Measurements from ENCODE around the gene PPP5C. TPM values are rescaled to one million over a fixed set of nuclear protein-coding genes. Genes with fewer than 3 reads are reported as not detected.

PPP5C gene
- 10 to 100 TPM; 36.9 to 38.5 TPM for total RNA-seq
- polyA plus RNA-seq = 10 to 100 TPM; 16.3 to 30.8 TPM

GRCh38 chr19:46346821-46347571, at the start of gene PPP5C:
TSS of gene PPP5C (plus strand) at chr19:46347087. CDS start at chr19:46347097, 10 bp downstream.
- Mint-ChIP-seq H3K4me3 (peak within 1 kb of the TSS; percentile 90 to 96 (median 94)), H3K27ac (peak within 1 kb of the TSS; percentile 82 to 96 (median 92)), H3K27me3 (no peaks in the 10 kb centered on the region), H3K4me1 (peaks cover 39 to 66% (median 52%) of the 10 kb centered on the region in 4 donors), H3K9me3 (peaks cover 0 to 1% (median 0%) of the 10 kb centered on the region in 8 donors), H3K36me3 (peaks cover 4 to 8% of the 10 kb centered on the region in 2 donors)
- intact Hi-C loops (cut with micrococcal nuclease) = loop anchor here (1.0 to 5.0 kb wide), 3 partner anchors 15 to 845 kb away; no protein-coding TSS in a partner anchor
- Histone ChIP-seq H3K9me3 (ENCODE audit: control insufficient read depth in 1 of 2, low read length in 2 of 2) (no peaks in the 10 kb centered on the region), H3K4me1 (ENCODE audit: insufficient read depth, low read length) (peaks cover 47% of the 10 kb centered on the region), H3K27ac (ENCODE audit: low read depth, low read length) (peak within 1 kb of the TSS; percentile 72), H3K36me3 (ENCODE audit: insufficient read depth, low read length) (no peaks in the 10 kb centered on the region), H3K27me3 (ENCODE audit: insufficient read depth, low read length) (no peaks in the 10 kb centered on the region), H3K4me3 (ENCODE audit: low read length in 2 of 2) (peak within 1 kb of the TSS; percentile 74 to 100)
- DNase-seq = peak; percentile 81 to 86 (median 85)
- ChIA-PET POLR2A (ENCODE audit: partially characterized antibody) (interaction anchor here (0.6 to 1.0 kb wide), 2 partner anchors 12 to 415 kb away, joined by 3 to 4 read pairs; no protein-coding TSS in a partner anchor), CTCF (ENCODE audit: partially characterized antibody) (interaction anchor here (1.0 to 2.5 kb wide), 7 partner anchors 12 to 67 kb away, joined by 3 to 9 read pairs (median 4); no protein-coding TSS in a partner anchor)

- Histone ChIP-seq H3K4me1 (ENCODE audit: insufficient read depth, low read length) (no peaks in the 10 kb centered on the region), H3K4me3 (ENCODE audit: low read length in 2 of 2) (no peak overlapping the region), H3K36me3 (ENCODE audit: insufficient read depth, low read length) (no peaks in the 10 kb centered on the region), H3K9me3 (ENCODE audit: control insufficient read depth in 1 of 2, low read length in 2 of 2) (no peaks in the 10 kb centered on the region), H3K27me3 (ENCODE audit: insufficient read depth, low read length) (peaks cover 9% of the 10 kb centered on the region), H3K27ac (ENCODE audit: low read depth, low read length) (no peak overlapping the region)
- Mint-ChIP-seq H3K27ac (no peak overlapping the region), H3K4me3 (no peak overlapping the region), H3K27me3 (peaks cover 21 to 23% of the 10 kb centered on the region in 2 donors), H3K9me3 (peaks cover 0 to 4% (median 0%) of the 10 kb centered on the region in 8 donors), H3K4me1 (no peaks in the 10 kb centered on the region), H3K36me3 (no peaks in the 10 kb centered on the region)
- no peak for DNase-seq
- ChIA-PET CTCF (ENCODE audit: partially characterized antibody) (no interaction called here), POLR2A (ENCODE audit: partially characterized antibody) (no interaction called here)
- intact Hi-C loops (cut with micrococcal nuclease) = no loop called here
These were observed 49.0 kb upstream of the PPP5C start for GRCh38 chr19:46297700-46298478.

- POLR2A ChIA-PET (ENCODE audit: partially characterized antibody) = no interaction called here
- peaks cover 21 to 23% of the 10 kb centered on the region in 2 donors for H3K27me3 Mint-ChIP-seq
These were observed 48.3 kb upstream of the PPP5C start for GRCh38 chr19:46298479-46299003.

GRCh38 chr19:46299004-46299509, 47.8 kb upstream of the PPP5C start:
- Mint-ChIP-seq H3K27ac (no peak overlapping the region), H3K36me3 (no peaks in the 10 kb centered on the region), H3K9me3 (peaks cover 0 to 4% (median 0%) of the 10 kb centered on the region in 8 donors), H3K4me1 (no peaks in the 10 kb centered on the region), H3K4me3 (no peak overlapping the region), H3K27me3 (peaks cover 21 to 23% of the 10 kb centered on the region in 2 donors)
- Histone ChIP-seq H3K4me1 (ENCODE audit: insufficient read depth, low read length) (no peaks in the 10 kb centered on the region), H3K27me3 (ENCODE audit: insufficient read depth, low read length) (peaks cover 9% of the 10 kb centered on the region), H3K36me3 (ENCODE audit: insufficient read depth, low read length) (no peaks in the 10 kb centered on the region), H3K9me3 (ENCODE audit: control insufficient read depth in 1 of 2, low read length in 2 of 2) (no peaks in the 10 kb centered on the region), H3K4me3 (ENCODE audit: low read length in 2 of 2) (no peak overlapping the region), H3K27ac (ENCODE audit: low read depth, low read length) (no peak overlapping the region)
- intact Hi-C loops (cut with micrococcal nuclease) = no loop called here
- ChIA-PET POLR2A (ENCODE audit: partially characterized antibody) (no interaction called here), CTCF (ENCODE audit: partially characterized antibody) (no interaction called here)
- no peak for DNase-seq

More at GRCh38 chr19:46298479-46299003, 48.3 kb upstream of the PPP5C start:
- H3K36me3 ChIP-seq (ENCODE audit: insufficient read depth, low read length) = no peaks in the 10 kb centered on the region
- H3K27ac ChIP-seq (ENCODE audit: low read depth, low read length) = no peak overlapping the region
- peaks cover 9% of the 10 kb centered on the region for H3K27me3 ChIP-seq (ENCODE audit: insufficient read depth, low read length)
- H3K4me1 Mint-ChIP-seq = no peaks in the 10 kb centered on the region
- H3K36me3 Mint-ChIP-seq = no peaks in the 10 kb centered on the region
- intact Hi-C loops (cut with micrococcal nuclease) = no loop called here
- no peak overlapping the region for H3K4me3 Mint-ChIP-seq
- CTCF ChIA-PET (ENCODE audit: partially characterized antibody) = no interaction called here
- H3K9me3 ChIP-seq (ENCODE audit: control insufficient read depth in 1 of 2, low read length in 2 of 2) = no peaks in the 10 kb centered on the region
- H3K4me1 ChIP-seq (ENCODE audit: insufficient read depth, low read length) = no peaks in the 10 kb centered on the region
- no peak for DNase-seq
- H3K4me3 ChIP-seq (ENCODE audit: low read length in 2 of 2) = no peak overlapping the region
- H3K9me3 Mint-ChIP-seq = peaks cover 0 to 4% (median 0%) of the 10 kb centered on the region in 8 donors
- no peak overlapping the region for H3K27ac Mint-ChIP-seq

GRCh38 chr19:46299695-46300094, 47.2 kb upstream of the PPP5C start:
- Mint-ChIP-seq H3K36me3 (no peaks in the 10 kb centered on the region), H3K4me3 (no peak overlapping the region), H3K27ac (no peak overlapping the region), H3K9me3 (peaks cover 0 to 4% (median 0%) of the 10 kb centered on the region in 8 donors), H3K4me1 (no peaks in the 10 kb centered on the region), H3K27me3 (peaks cover 15 to 18% of the 10 kb centered on the region in 2 donors)
- Histone ChIP-seq H3K36me3 (ENCODE audit: insufficient read depth, low read length) (no peaks in the 10 kb centered on the region), H3K4me1 (ENCODE audit: insufficient read depth, low read length) (no peaks in the 10 kb centered on the region), H3K9me3 (ENCODE audit: control insufficient read depth in 1 of 2, low read length in 2 of 2) (no peaks in the 10 kb centered on the region), H3K27me3 (ENCODE audit: insufficient read depth, low read length) (peaks cover 9% of the 10 kb centered on the region), H3K4me3 (ENCODE audit: low read length in 2 of 2) (no peak overlapping the region), H3K27ac (ENCODE audit: low read depth, low read length) (no peak overlapping the region)
- CTCF ChIA-PET (ENCODE audit: partially characterized antibody) = no interaction called here
- POLR2A ChIA-PET (ENCODE audit: partially characterized antibody) = no interaction called here
- intact Hi-C loops (cut with micrococcal nuclease) = no loop called here
- no peak for DNase-seq

- no peak overlapping the region for H3K4me3 Mint-ChIP-seq
- ChIA-PET CTCF (ENCODE audit: partially characterized antibody) (no interaction called here), POLR2A (ENCODE audit: partially characterized antibody) (no interaction called here)
- Histone ChIP-seq H3K36me3 (ENCODE audit: insufficient read depth, low read length) (no peaks in the 10 kb centered on the region), H3K9me3 (ENCODE audit: control insufficient read depth in 1 of 2, low read length in 2 of 2) (no peaks in the 10 kb centered on the region), H3K27ac (ENCODE audit: low read depth, low read length) (no peak overlapping the region), H3K27me3 (ENCODE audit: insufficient read depth, low read length) (no peaks in the 10 kb centered on the region), H3K4me3 (ENCODE audit: low read length in 2 of 2) (no peak overlapping the region), H3K4me1 (ENCODE audit: insufficient read depth, low read length) (no peaks in the 10 kb centered on the region)
- peaks cover 3 to 4% of the 10 kb centered on the region in 2 donors for H3K27me3 Mint-ChIP-seq
- H3K4me1 Mint-ChIP-seq = peaks cover 0 to 3% (median 0%) of the 10 kb centered on the region in 4 donors
- no peak for DNase-seq
- peaks cover 0 to 5% of the 10 kb centered on the region in 2 donors for H3K36me3 Mint-ChIP-seq
- intact Hi-C loops (cut with micrococcal nuclease) = no loop called here
- no peak overlapping the region for H3K27ac Mint-ChIP-seq
- H3K9me3 Mint-ChIP-seq = peaks cover 3 to 20% (median 15%) of the 10 kb centered on the region in 8 donors
These were observed 43.6 kb upstream of the PPP5C start for GRCh38 chr19:46303322-46303690.
